HepG2 (cell line): ENCODE results near the gene SGPL1. TPM values are rescaled to one million over a fixed set of nuclear protein-coding genes. Genes with fewer than 3 reads are reported as not detected.

Experiments
- ATAC-seq: fragments of 200-7000 bp; cut with Tn5 transposase; 3 replicates; pipeline ENCODE4 v1.9.1; 2020; ENCODE audit warnings: mild to moderate bottlenecking, moderate library complexity
- Bru-seq: library from RNA; stranded (reverse); fragments of 400-500 nt; gene quantifications from one replicate; lab custom pipeline; 2021; lab: Mats Ljungman, UMichigan
- BruChase-seq, 2 experiments: library from RNA; stranded (reverse); fragments of 400-500 nt; gene quantifications; one replicate each; lab custom pipeline; 2021; lab: Mats Ljungman, UMichigan
- BruUV-seq: library from RNA; stranded (reverse); fragments of 400-500 nt; replicated peaks from 2 replicates; lab custom pipeline; 2021; lab: Mats Ljungman, UMichigan
- CTCF ChIA-PET: fragments of 300-600 bp; formaldehyde crosslinking; extraction: SDS; loops from one replicate; lab custom pipeline; 2021; ENCODE audit warnings: low total read pairs, inconsistent platforms, low intra/inter-chr PET ratio; lab: Yijun Ruan, JAX
- POLR2A ChIA-PET: fragments of 350-600 bp; sonication (Branson Sonifier 250); formaldehyde crosslinking; loops from one replicate; lab custom pipeline; 2020; ENCODE audit warnings: antibody characterized with exemption, inconsistent platforms; lab: Yijun Ruan, JAX
- DNase-seq: peaks from one replicate; pipeline ENCODE4 v3.0.0-alpha.2; 2015; ENCODE audit warnings: low spot score
- FAIRE-seq: peaks from 3 replicates; lab custom pipeline; 2011; peaks lifted over from hg19 to GRCh38; lab: Jason Lieb, UNC
- H2AFZ ChIP-seq: one replicate; pipeline ENCODE4 v1.6.1; 2011; ENCODE audit warnings: low read length, inconsistent platforms
- H3K27ac ChIP-seq: fragments of 300-600 bp; 3 replicates; pipeline ENCODE4 v1.8.0; 2011; ENCODE audit warnings: mixed run types, mild to moderate bottlenecking, mixed read lengths, low read length, inconsistent platforms; ENCODE audit not compliant: insufficient read depth; ENCODE audit errors: extremely low read length
- H3K27me3 ChIP-seq, 2 experiments: fragments of 200-600 bp in 1 of 2; 2 replicates in 1 of 2; 3 replicates in 1 of 2; pipeline versions ENCODE4 v1.6.0 to v1.8.0; 2011; ENCODE audit warnings: low read length in 2 of 2, mild to moderate bottlenecking in 2 of 2, moderate library complexity in 2 of 2, inconsistent platforms in 1 of 2; ENCODE audit not compliant: insufficient read depth in 2 of 2, control insufficient read depth in 1 of 2
- H3K36me3 ChIP-seq, 2 experiments: fragments of 200-600 bp in 1 of 2; replicated peaks in 1 of 2; 2 replicates in 1 of 2; 3 replicates in 1 of 2; pipeline versions ENCODE4 v1.5.1 to v1.8.0; 2011; ENCODE audit warnings: low read length in 2 of 2, inconsistent platforms in 1 of 2; ENCODE audit not compliant: insufficient read depth in 2 of 2, control insufficient read depth in 1 of 2
- H3K4me1 ChIP-seq: 2 replicates; pipeline ENCODE4 v1.5.1; 2012; ENCODE audit warnings: low read length, inconsistent platforms; ENCODE audit not compliant: insufficient read depth
- H3K4me2 ChIP-seq: 2 replicates; pipeline ENCODE4 v1.6.0; 2011; ENCODE audit warnings: low read depth, low read length, inconsistent platforms
- H3K4me3 ChIP-seq, 3 experiments: fragments of 200-600 bp in 1 of 3; sonication (generic), shearing (Covaris generic) in 1 of 3; replicated peaks in 1 of 3; 2 replicates each; pipeline ENCODE4 v1.5.1; 2011 to 2016; ENCODE audit warnings: low read length in 3 of 3, inconsistent platforms in 2 of 3, low read depth in 2 of 3, mild to moderate bottlenecking in 2 of 3, control low read depth in 1 of 3, mixed read lengths in 1 of 3; ENCODE audit not compliant: insufficient read depth in 1 of 3
- H3K79me2 ChIP-seq: one replicate; pipeline ENCODE4 v1.6.1; 2011; ENCODE audit warnings: low read length, inconsistent platforms; ENCODE audit not compliant: insufficient read depth
- H3K9ac ChIP-seq: 2 replicates; pipeline ENCODE4 v1.6.0; 2011; ENCODE audit warnings: mild to moderate bottlenecking, low read depth, low read length, inconsistent platforms; ENCODE audit not compliant: insufficient read depth
- H3K9me3 ChIP-seq: 2 replicates; pipeline ENCODE4 v1.5.1; 2012; ENCODE audit warnings: mild to moderate bottlenecking, low read length
- H4K20me1 ChIP-seq: 2 replicates; pipeline ENCODE4 v1.6.0; 2011; ENCODE audit warnings: inconsistent platforms, mild to moderate bottlenecking, low read length, moderate library complexity; ENCODE audit not compliant: insufficient read depth
- CEBPB ChIP-seq: IDR thresholded peaks from 2 replicates; pipeline ENCODE4 v1.6.1; 2011; ENCODE audit warnings: low read depth, low read length, improper control_type of control experiment, borderline replicate concordance
- E2F2 ChIP-seq: sonication (generic); formaldehyde crosslinking; IDR thresholded peaks from 2 replicates; pipeline ENCODE4 v1.4.0; 2020; ENCODE audit warnings: missing genetic modification reagents, borderline replicate concordance
- FOXA3 ChIP-seq: IDR thresholded peaks from 2 replicates; pipeline ENCODE4 v1.6.1; 2016; ENCODE audit warnings: missing genetic modification reagents, missing compliant biosample characterization
- FOXK2 ChIP-seq: fragments of 450-650 bp; IDR thresholded peaks from 2 replicates; pipeline ENCODE4 v1.6.1; 2016
- KLF12 ChIP-seq: sonication (generic); formaldehyde crosslinking; IDR thresholded peaks from 2 replicates; pipeline ENCODE4 v1.4.0; 2020; ENCODE audit warnings: missing genetic modification reagents, borderline replicate concordance
- THAP9 ChIP-seq: sonication (generic); formaldehyde crosslinking; IDR thresholded peaks from 2 replicates; pipeline ENCODE4; 2020; ENCODE audit warnings: missing genetic modification reagents, mild to moderate bottlenecking, borderline replicate concordance
- TRIM24 ChIP-seq: sonication (generic); formaldehyde crosslinking; IDR thresholded peaks from 2 replicates; pipeline ENCODE4 v1.8.0; 2022; ENCODE audit warnings: mild to moderate bottlenecking, missing genetic modification reagents
- ZFP36L1 ChIP-seq: sonication (generic); formaldehyde crosslinking; IDR thresholded peaks from 2 replicates; pipeline ENCODE4 v1.8.0; 2022; ENCODE audit warnings: mild to moderate bottlenecking, missing genetic modification reagents, moderate library complexity
- WGBS: methylation state at CpG from one replicate; pipeline ENCODE4 v1.1.6; 2017; ENCODE audit warnings: low lambda C conversion rate; 5-methylcytosine and 5-hydroxymethylcytosine counted together
- in situ Hi-C: cut with HindIII; loops from 2 replicates; pipeline ENCODE4 v1.10.0; 2017; ENCODE audit warnings: low pct_unique_long_range_greater_than_20kb; ENCODE audit not compliant: extremely low pct_ligation_motif_present
- intact Hi-C: fragments of 100-400 bp; cut with micrococcal nuclease; formaldehyde crosslinking; loops from one replicate; pipeline ENCODE4 v1.10.0; 2022; ENCODE audit not compliant: unreplicated experiment
- long read RNA-seq, 2 experiments: library from RNA in 1 of 2; library from polyadenylated mRNA in 1 of 2; stranded (forward) in 1 of 2; unstranded in 1 of 2; transcript quantifications; one replicate each; pipeline ENCODE4 v2.0.0, GENCODE V29; 2019 to 2022
- polyA minus RNA-seq, 3 experiments: library from RNA; depleted of rRNA, polyadenylated mRNA; stranded (reverse); fragments of >200 nt; gene quantifications; 2 replicates each; pipeline ENCODE4 v1.2.3, GENCODE V29; 2011; ENCODE audit warnings: low replicate concordance in 1 of 3
- polyA plus RNA-seq, 8 experiments: library from polyadenylated mRNA; depleted of rRNA in 3 of 8; stranded (reverse) in 7 of 8; unstranded in 1 of 8; fragments of >200 nt; fragmentation: Illumina TruSeq in 4 of 8; extraction: Trizol in 4 of 8; gene quantifications; 2 replicates each; pipeline versions ENCODE4 v1.2.1 to v1.2.3, GENCODE V29; 2011 to 2016; ENCODE audit warnings: low read depth in 4 of 8, missing spikeins in 1 of 8, mixed read lengths in 1 of 8; ENCODE audit not compliant: insufficient read depth in 1 of 8
- total RNA-seq, 5 experiments: library from RNA; depleted of rRNA; stranded (reverse); fragments of >200 nt; fragmentation: Illumina TruSeq; extraction: Trizol; gene quantifications; 2 replicates each; pipeline ENCODE4 v1.2.3, GENCODE V29; 2016; ENCODE audit warnings: low read depth in 1 of 5

The SGPL1 gene, protein sequence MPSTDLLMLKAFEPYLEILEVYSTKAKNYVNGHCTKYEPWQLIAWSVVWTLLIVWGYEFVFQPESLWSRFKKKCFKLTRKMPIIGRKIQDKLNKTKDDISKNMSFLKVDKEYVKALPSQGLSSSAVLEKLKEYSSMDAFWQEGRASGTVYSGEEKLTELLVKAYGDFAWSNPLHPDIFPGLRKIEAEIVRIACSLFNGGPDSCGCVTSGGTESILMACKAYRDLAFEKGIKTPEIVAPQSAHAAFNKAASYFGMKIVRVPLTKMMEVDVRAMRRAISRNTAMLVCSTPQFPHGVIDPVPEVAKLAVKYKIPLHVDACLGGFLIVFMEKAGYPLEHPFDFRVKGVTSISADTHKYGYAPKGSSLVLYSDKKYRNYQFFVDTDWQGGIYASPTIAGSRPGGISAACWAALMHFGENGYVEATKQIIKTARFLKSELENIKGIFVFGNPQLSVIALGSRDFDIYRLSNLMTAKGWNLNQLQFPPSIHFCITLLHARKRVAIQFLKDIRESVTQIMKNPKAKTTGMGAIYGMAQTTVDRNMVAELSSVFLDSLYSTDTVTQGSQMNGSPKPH
- total RNA-seq (2016; rRNA removed; fragmentation: Illumina TruSeq; extraction: Trizol): 19.0 and 25.0 TPM in 2 replicates
- 12.3 and 14.8 TPM in 2 replicates for total RNA-seq (2016; cell fraction: cytosol; rRNA removed; fragmentation: Illumina TruSeq; extraction: Trizol; ENCODE audit: low read depth)
- 14.5 and 23.0 TPM in 2 replicates for total RNA-seq (2016; cell fraction: insoluble cytoplasmic fraction; rRNA removed; fragmentation: Illumina TruSeq; extraction: Trizol)
- total RNA-seq (2016; cell fraction: membrane; rRNA removed; fragmentation: Illumina TruSeq; extraction: Trizol): 15.7 and 16.0 TPM in 2 replicates
- 26.9 and 32.2 TPM in 2 replicates for total RNA-seq (2016; cell fraction: nucleus; rRNA removed; fragmentation: Illumina TruSeq; extraction: Trizol)
- 15.7 and 17.6 TPM in 2 replicates for polyA plus RNA-seq (2011; rRNA removed)
- polyA plus RNA-seq (2011; cell fraction: cytosol; rRNA removed): 9.8 and 13.8 TPM in 2 replicates
- 13.8 and 17.5 TPM in 2 replicates for polyA plus RNA-seq (2011; cell fraction: nucleus; rRNA removed)
- 11.1 and 12.6 TPM in 2 replicates for polyA plus RNA-seq (2012)
- 2.8 and 3.4 TPM in 2 replicates for polyA plus RNA-seq (2016; cell fraction: cytosol; fragmentation: Illumina TruSeq; extraction: Trizol; ENCODE audit: low read depth)
- 10.4 TPM in 2 replicates for polyA plus RNA-seq (2016; cell fraction: insoluble cytoplasmic fraction; fragmentation: Illumina TruSeq; extraction: Trizol; ENCODE audit: low read depth)
- polyA plus RNA-seq (2016; cell fraction: membrane; fragmentation: Illumina TruSeq; extraction: Trizol; ENCODE audit: low read depth): 5.2 and 6.0 TPM in 2 replicates
- 32.2 and 33.8 TPM in 2 replicates for polyA plus RNA-seq (2016; cell fraction: nucleus; fragmentation: Illumina TruSeq; extraction: Trizol; ENCODE audit: insufficient read depth, low read depth)
- 32.9 and 47.1 TPM in 2 replicates for polyA minus RNA-seq (2011; rRNA and poly(A)+ RNA removed; ENCODE audit: low replicate concordance)
- 17.3 and 21.5 TPM in 2 replicates for polyA minus RNA-seq (2011; cell fraction: cytosol; rRNA and poly(A)+ RNA removed)
- polyA minus RNA-seq (2011; cell fraction: nucleus; rRNA and poly(A)+ RNA removed): 37.6 and 39.2 TPM in 2 replicates
- Bru-seq, nascent RNA: percentile 87 among the genes with signal in this experiment
- BruChase-seq, experiment 1, labeled RNA remaining after a 6-hour chase: percentile 89 among the genes with signal in this experiment
- BruChase-seq, experiment 2, labeled RNA remaining after a 2-hour chase: percentile 87 among the genes with signal in this experiment
- long read RNA-seq, experiment 1, partial matches to known transcripts: 0 of 40 reads
- long read RNA-seq, experiment 1, other reads (novel, unspliced or antisense): 40 of 40 reads
- long read RNA-seq, experiment 2, full-length matches to known transcripts: 5 of 49 reads
- long read RNA-seq, experiment 2, partial matches to known transcripts: 7 of 49 reads
- long read RNA-seq, experiment 2, other reads (novel, unspliced or antisense): 37 of 49 reads

DNA sequence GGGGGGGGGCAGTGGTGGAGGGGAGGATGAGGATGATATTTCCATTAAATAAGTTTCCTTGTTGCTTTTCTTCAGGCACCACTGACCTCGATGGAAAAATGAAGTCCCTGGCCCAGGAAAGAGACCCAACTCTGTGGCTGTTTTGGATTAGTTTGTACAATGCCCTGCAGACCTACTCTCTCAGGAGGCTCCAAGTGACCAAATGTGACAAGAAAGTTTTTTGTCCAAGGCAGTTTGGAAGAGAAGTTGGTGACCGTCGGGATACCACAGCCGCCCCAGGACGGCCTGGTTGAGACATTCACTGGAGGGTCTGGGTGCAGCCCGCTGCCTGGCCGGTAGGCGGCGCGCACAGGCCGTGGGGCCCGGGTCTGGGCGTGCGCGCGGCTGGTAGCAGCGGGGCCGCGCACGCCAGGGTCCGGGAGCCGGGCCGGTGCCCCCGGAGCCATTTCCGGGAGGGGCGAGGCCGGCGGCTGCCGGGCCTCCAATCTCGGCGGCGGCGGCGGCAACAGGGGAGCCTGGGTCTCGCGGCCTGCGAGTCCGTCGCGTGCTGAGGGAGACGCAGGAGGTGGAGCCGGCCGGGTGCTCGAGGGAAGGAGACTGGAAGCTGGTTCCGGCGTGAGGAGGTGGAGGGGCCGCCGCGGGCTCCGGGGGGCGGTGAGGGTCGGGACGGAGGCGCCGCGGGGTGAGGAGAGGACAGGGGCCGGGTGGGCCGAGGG, at the start of gene SGPL1:
Gene SGPL1, plus strand, starts transcription at position 445 of the 716 bp plus-strand sequence. CDS start 906 bp downstream, outside the sequence.
- DNase-seq (peak; percentile 63), ATAC-seq (peak; percentile 85), FAIRE-seq (no peak)
- Histone ChIP-seq H3K4me3 (peak within 1 kb of the TSS; percentile 78 to 92 (median 92)), H3K9ac (peak within 1 kb of the TSS; percentile 74), H3K4me1 (peaks cover 29% of the 10 kb centered on the region), H3K27me3 (no peaks in the 10 kb centered on the region; a peak in 1 of 5 replicates), H3K4me2 (peak within 1 kb of the TSS; percentile 83), H3K79me2 (peaks cover 4% of the 10 kb centered on the region), H3K9me3 (no peaks in the 10 kb centered on the region), H4K20me1 (no peaks in the 10 kb centered on the region), H3K36me3 (peaks cover 0 to 10% of the 10 kb centered on the region in 2 experiments; a peak in 1 of 5 replicates), H3K27ac (peak within 1 kb of the TSS; percentile 72), H2AFZ (peak within 1 kb of the TSS; percentile 90)
- intact Hi-C loops: loop anchor here (1.0 to 2.0 kb wide), 2 partner anchors 37 to 65 kb away; no protein-coding TSS in a partner anchor
- in situ Hi-C loops: loop anchor here (5.0 kb wide), 1 partner anchor 67 kb away; no protein-coding TSS in a partner anchor
- 1% methylated on average over 32 of the region's 58 CpGs for WGBS
- no TSS peak for BruUV-seq
- CTCF ChIA-PET: interaction anchor here (0.7 to 3.8 kb wide), 2 partner anchors 62 to 64 kb away, joined by 3 to 50 read pairs; no protein-coding TSS in a partner anchor
- POLR2A ChIA-PET: interaction anchor here (1.4 kb wide), 1 partner anchor 25 kb away, joined by 3 read pairs; no protein-coding TSS in a partner anchor
- TF ChIP-seq KLF12 (CRISPR knock-in tag) (no peak), FOXK2 (no peak), FOXA3 (CRISPR knock-in tag) (no peak), CEBPB (no peak), E2F2 (CRISPR knock-in tag) (no peak), ZFP36L1 (no peak), TRIM24 (CRISPR knock-in tag) (no peak), THAP9 (CRISPR knock-in tag) (no peak)
